ENCODE data around the gene RNF220. TPM values are rescaled to one million over a fixed set of nuclear protein-coding genes. Genes with fewer than 3 reads are reported as not detected.

Gene RNF220
- polyA plus RNA-seq, 1 donor from 2014 or later = 142 TPM

DNA sequence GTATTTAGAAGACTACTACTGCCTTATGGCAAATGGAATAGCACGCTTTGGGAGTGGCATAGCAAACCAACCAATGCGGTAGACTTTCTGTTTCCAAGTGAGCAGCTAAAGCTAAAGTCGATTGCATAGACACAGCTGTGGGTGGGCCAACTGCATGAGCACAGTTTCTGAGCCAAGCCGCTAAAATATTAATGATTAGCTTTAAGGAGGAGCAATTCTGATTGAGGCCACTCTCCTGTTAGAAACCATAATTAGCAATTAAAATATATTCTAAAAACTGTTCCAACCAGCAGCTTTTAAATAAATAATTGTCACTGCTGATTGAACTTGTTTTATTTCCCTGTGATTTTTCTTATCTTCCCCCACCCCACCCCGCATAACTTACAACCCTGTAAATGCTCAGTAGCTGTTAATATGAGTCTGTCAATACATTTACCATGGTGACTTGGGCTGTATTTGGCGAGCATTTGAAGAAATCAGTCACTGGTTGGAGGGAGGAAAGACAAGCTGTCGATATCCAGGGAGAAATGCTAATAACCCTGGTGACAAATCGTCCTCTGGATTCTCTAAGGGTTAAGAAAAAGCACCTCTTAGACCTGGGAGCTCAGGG lies 32.2 kb downstream of the RNF220 start:
- Histone ChIP-seq H3K36me3 (ENCODE audit: insufficient read depth, low read length) (no peaks in the 10 kb centered on the region), H3K9ac (ENCODE audit: low read length) (no peak overlapping the region), H3K4me3 (ENCODE audit: low read length) (no peak overlapping the region), H2AFZ (ENCODE audit: low read depth, low read length) (no peak overlapping the region), H3K4me2 (ENCODE audit: low read length) (no peak overlapping the region), H3K27ac (ENCODE audit: low read length) (no peak overlapping the region), H4K20me1 (ENCODE audit: insufficient read depth) (no peaks in the 10 kb centered on the region), H3F3A (ENCODE audit: insufficient read depth, low read length, poor library complexity, severe bottlenecking) (no peaks in the 10 kb centered on the region), H3K79me2 (replicated peaks; ENCODE audit: insufficient read depth, low read length) (no peaks in the 10 kb centered on the region), H3K9me3 (ENCODE audit: low read length) (no peaks in the 10 kb centered on the region), H3K27me3 (ENCODE audit: insufficient read depth, low read depth, low read length) (no peaks in the 10 kb centered on the region), H3K9me2 (ENCODE audit: insufficient read depth, low read length) (no peaks in the 10 kb centered on the region)
- no peak for TF ChIP-seq RAD21 (conservative IDR thresholded peaks at IDR 0.05)
- TF ChIP-seq EZH2 (IDR thresholded peaks at IDR 0.05; ENCODE audit: borderline replicate concordance, insufficient read depth, low read length, poor library complexity, severe bottlenecking) = no peak
- TF ChIP-seq MXI1 (conservative IDR thresholded peaks at IDR 0.05; ENCODE audit: poor library complexity, severe bottlenecking) = no peak
- no peak for TF ChIP-seq EP300 (conservative IDR thresholded peaks at IDR 0.05; ENCODE audit: poor library complexity, severe bottlenecking)
- no peak for TF ChIP-seq SMC3 (conservative IDR thresholded peaks at IDR 0.05; ENCODE audit: poor library complexity)
- no peak for TF ChIP-seq REST (IDR thresholded peaks at IDR 0.05; ENCODE audit: borderline replicate concordance)
- no peak for TF ChIP-seq TAF1 (IDR thresholded peaks at IDR 0.05; ENCODE audit: low read depth)
- TF ChIP-seq, protein P1, sequence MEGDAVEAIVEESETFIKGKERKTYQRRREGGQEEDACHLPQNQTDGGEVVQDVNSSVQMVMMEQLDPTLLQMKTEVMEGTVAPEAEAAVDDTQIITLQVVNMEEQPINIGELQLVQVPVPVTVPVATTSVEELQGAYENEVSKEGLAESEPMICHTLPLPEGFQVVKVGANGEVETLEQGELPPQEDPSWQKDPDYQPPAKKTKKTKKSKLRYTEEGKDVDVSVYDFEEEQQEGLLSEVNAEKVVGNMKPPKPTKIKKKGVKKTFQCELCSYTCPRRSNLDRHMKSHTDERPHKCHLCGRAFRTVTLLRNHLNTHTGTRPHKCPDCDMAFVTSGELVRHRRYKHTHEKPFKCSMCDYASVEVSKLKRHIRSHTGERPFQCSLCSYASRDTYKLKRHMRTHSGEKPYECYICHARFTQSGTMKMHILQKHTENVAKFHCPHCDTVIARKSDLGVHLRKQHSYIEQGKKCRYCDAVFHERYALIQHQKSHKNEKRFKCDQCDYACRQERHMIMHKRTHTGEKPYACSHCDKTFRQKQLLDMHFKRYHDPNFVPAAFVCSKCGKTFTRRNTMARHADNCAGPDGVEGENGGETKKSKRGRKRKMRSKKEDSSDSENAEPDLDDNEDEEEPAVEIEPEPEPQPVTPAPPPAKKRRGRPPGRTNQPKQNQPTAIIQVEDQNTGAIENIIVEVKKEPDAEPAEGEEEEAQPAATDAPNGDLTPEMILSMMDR (IDR thresholded peaks at IDR 0.05; ENCODE audit: poor library complexity, severe bottlenecking) = no peak

DNA sequence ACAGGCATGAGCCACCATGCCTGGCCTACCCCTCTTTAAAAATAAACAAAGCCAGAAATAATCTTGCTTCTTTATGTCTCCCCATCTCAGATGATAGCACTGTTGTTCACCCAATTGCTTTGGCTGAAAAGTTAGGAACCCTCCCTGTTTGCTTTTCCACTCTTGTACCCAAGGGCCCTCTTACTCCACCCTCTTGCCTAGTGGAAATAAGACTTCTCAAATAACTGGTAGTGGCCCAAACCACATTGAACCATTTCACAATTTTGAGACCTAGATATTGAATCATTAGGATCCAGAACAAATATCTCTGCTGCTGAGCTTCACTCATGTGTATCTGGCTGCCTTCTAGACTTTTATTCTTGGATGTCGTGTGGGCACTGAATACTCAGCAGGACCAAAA lies 37.7 kb downstream of the RNF220 start:
- Histone ChIP-seq H3K36me3 (ENCODE audit: insufficient read depth, low read length) (no peaks in the 10 kb centered on the region), H3K9ac (ENCODE audit: low read length) (no peak overlapping the region), H3K27ac (ENCODE audit: low read length) (no peak overlapping the region), H2AFZ (ENCODE audit: low read depth, low read length) (no peak overlapping the region), H3K4me2 (ENCODE audit: low read length) (no peak overlapping the region), H3K9me2 (ENCODE audit: insufficient read depth, low read length) (no peaks in the 10 kb centered on the region), H3K9me3 (ENCODE audit: low read length) (no peaks in the 10 kb centered on the region), H3F3A (ENCODE audit: insufficient read depth, low read length, poor library complexity, severe bottlenecking) (no peaks in the 10 kb centered on the region), H3K79me2 (replicated peaks; ENCODE audit: insufficient read depth, low read length) (no peaks in the 10 kb centered on the region), H3K4me3 (ENCODE audit: low read length) (no peak overlapping the region), H4K20me1 (ENCODE audit: insufficient read depth) (no peaks in the 10 kb centered on the region), H3K27me3 (ENCODE audit: insufficient read depth, low read depth, low read length) (no peaks in the 10 kb centered on the region)
- TF ChIP-seq MXI1 (conservative IDR thresholded peaks at IDR 0.05; ENCODE audit: poor library complexity, severe bottlenecking) (no peak), EP300 (conservative IDR thresholded peaks at IDR 0.05; ENCODE audit: poor library complexity, severe bottlenecking) (no peak), POLR2AphosphoS5 (IDR thresholded peaks at IDR 0.05) (no peak), RAD21 (conservative IDR thresholded peaks at IDR 0.05) (no peak)
- TF ChIP-seq, protein P1 (IDR thresholded peaks at IDR 0.05; ENCODE audit: poor library complexity, severe bottlenecking) = no peak
